NCI-H526 treated with DMSO at 0.1 percent for 48 hours (cell line): ENCODE data around the gene PRKRIP1.
"Not testable (repeated sequence)": the region's sequence is repeated elsewhere in the genome, so short reads cannot be mapped to it uniquely, and the experiment has no call there.

Source experiments
- DNase-seq: peaks from one replicate; lab custom pipeline; 2025; lab: John Stamatoyannopoulos, UW

PRKRIP1 gene, protein sequence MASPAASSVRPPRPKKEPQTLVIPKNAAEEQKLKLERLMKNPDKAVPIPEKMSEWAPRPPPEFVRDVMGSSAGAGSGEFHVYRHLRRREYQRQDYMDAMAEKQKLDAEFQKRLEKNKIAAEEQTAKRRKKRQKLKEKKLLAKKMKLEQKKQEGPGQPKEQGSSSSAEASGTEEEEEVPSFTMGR

DNA sequence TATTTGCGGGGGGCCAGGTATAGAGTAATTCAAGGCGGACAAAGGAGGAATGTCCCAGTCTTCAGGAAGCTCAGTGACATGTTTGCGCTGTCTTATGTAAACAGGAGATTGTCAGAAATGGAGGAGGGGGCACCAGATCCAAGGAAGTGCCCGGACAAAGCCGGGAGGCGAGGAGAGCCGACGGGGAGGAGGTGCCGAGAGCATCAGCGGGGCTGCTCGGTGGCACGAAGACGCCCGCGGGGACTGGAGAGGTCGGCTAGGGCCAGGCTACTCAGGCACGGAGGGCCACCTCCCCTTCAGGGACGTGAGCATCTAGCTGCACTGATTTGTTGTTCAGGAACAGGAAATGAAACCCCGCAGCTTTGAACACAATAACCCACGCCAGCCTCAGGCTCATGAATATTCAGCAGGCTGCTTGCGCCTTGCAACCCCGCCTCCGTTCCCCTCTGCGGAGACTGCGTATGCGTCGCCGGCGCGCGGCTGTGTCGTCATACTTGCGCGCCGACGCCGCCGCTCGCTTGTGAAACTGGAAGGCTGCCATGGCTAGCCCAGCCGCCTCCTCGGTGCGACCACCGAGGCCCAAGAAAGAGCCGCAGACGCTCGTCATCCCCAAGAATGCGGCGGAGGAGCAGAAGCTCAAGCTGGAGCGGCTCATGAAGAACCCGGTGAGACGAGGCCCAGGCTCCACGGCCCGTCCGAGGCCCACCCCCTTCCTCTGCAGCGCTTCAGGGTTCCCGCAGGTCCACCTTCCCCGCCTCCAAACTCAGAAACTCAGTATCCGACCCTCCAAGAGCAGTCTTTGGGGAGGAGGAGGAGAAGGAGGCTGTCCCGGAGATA is at the start of gene PRKRIP1:
PRKRIP1 (plus strand) TSS at position 491 of the 837 bp plus-strand sequence; CDS start at position 540, 49 bp downstream.
- DNase-seq = peak; percentile 86

DNA sequence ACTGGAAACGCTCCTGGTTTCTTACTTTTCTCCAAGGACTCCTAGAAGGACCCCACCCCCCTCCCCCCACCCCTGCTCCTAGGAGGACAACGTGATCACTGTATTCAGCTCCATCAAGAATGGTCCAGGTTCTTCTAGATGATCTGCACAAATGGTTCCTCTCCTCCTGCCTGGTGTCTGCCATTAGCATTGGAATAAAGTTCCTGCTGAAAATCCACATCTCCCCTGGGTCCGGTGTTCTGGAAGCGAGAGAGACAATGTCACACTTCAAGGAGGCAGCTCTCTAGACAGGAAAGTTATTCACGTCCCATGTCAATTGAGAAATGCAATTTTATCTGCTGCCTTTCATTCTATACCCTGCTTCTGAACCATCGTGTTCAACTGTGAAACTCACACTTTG is 49.2 kb upstream of the PRKRIP1 start:
- not testable (repeated sequence) for DNase-seq

DNA sequence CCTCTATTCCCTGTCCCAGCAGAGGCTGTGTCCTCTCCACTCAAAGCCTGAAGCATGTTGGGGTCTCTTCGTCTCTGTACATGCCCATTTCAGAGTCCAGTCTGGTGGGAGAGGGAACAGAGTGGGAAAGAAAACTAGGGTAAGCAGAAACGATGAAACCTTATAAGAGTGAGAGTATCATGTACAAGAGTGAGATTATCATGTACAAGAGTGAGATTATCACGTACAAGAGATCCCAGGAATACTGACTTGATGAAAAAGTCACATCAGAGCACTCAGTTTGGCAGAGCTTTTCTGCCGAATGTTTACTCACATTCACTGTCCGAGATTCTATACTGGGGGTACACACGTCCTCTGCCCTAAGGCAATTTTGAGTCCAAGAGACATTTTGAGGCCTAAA is 39.8 kb upstream of the PRKRIP1 start, which contains the start of gene SPDYE6:
SPDYE6 (minus strand) TSS at position 101 of the 400 bp plus-strand sequence. CDS start 421 bp downstream, outside the sequence.
- not testable (repeated sequence) for DNase-seq

DNA sequence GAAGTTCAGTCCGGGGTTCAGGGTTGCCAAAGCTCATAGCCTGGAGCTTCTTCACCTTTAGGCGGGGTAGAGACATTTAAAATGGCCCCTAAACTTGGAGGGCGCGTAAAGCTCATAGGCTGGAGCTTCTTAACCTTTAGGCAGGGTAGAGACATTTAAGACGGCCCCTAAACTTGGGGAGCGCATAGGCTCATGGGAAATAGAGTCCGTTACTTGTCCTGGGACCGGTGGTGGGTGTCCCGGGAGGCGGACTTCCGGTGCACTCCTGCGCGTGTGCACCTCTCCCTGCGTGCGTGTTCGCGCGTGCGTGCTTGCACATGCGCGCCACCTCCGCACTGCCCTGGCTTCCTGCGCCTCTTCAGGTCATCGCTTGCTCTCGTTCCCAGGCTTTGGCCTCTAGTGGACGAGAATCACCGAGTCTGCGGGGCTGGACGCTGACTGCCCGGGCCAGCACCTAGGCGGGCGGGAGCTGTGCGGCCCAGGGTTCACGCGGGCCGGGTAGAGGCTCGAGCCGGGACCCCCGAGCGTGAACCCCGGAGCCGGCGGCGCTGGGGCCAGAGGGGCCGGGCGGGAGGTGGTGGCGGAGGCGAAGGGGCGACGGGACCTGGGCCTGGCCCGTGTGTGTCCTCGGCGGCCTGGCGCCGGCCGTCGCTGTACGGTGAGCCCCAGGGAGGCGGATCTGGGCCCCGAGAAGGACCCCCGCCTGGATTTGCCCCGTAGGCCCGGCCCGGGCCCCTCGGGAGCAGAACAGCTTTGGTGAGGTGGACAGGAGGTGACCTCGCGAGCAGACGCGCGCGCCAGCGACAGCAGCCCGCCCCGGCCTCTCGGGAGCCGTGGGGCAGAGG is 32.4 kb upstream of the PRKRIP1 start:
- DNase-seq = peak; percentile 97

DNA sequence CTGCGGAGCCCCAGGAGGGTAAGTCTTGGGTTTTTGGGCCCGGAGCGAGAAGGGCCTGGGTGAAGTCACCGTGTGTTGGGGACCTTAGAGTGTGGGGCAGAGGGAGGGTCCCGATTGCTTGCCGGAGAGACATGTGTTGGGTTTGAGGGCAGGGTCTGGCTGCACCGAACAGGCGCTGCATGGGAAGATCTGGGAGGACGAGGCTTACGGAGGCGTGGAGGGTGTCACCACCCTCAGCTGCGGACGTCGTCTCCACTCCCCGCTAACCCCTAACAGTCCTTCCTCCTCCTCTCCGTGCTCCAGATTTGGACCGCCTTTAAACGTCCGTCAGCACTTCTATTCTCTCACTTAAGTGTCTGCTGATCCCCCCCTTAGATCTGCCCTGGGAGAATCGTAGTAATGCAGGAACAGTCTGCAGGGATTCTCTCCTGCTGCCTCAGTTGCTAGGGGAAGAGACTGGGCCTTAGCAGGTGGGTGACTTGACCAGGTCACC is 31.7 kb upstream of the PRKRIP1 start:
- DNase-seq = not testable (repeated sequence)

DNA sequence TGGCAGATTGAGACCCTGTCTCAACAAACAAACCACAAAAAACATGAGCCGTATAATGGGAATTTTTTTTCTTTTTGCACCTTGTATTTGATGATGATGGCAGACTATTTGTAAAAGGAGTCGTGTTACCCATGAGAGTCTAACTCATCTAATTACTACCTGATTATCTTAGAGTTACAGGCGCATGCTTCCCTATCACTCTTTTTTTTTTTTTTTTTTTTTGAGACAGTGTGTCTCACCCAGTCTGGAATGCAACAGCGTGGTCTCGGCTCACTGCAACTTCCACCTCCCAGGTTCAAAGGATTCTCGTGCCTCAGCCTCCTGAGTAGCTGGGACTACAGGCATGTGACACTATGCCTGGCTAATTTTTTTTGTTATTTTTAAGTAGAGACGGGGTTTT is 30.8 kb upstream of the PRKRIP1 start:
- not testable (repeated sequence) for DNase-seq

DNA sequence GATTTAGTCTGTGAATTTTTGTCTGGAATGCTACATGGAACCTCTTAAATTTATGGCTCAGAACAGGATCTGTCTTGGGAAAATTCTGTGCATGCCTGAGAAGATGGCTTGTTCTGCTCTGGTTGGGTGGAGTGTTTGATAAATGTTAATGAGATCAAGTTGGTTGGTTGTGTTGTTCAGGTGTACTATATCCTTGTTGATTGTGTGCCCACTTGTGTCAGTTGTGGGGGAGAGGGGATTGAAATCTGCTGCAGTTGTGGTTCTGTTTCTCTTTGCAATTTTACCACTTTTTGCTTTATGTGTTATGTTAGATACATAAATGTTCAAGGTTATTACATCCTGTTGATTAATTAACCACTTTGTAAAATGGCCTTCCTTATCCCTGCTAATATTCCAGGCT is 26.1 kb upstream of the PRKRIP1 start:
- not testable (repeated sequence) for DNase-seq

DNA sequence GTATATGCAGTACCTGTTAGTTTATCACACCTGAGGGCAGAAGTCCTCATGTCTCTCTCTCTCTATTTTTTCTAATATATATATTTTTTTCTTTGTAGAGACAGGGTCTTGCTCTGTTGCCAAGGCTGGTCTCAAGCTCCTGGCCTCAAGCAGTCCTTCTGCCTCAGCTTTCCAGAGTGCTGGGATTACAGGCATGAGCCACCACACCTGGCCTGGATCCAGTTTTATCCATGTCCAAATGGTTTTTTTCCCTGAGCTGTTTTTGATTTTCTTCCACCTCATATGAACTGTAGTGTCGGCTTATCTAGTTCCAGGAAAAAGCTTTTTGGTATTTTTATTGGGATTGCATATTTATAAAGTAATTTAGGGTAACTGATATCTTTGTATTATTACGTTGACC is 23.4 kb upstream of the PRKRIP1 start:
- DNase-seq = not testable (repeated sequence)

DNA sequence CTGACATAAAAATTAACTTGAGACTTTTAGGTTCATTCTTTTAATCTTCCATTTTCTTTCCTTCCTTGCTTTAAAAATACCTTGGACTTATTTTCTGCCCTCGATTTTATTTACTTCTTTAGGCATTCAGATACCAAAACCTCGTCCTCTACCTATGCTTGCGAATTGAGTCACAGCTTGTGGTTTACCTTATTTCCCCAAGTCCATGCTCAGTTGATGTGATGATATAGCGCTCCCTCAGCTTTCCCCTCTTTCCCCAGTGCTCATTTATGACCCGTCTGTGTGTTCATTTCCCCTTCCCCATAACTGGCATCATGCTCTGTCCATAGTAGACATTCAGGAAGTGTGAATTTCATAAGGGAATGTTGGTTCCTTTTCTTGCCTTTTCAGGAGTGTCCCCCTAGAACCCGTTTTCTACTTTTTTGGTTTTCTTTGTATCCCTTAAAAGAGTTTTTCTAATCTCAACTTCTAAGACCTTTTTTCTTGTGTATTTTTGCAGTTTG is 19.1 kb upstream of the PRKRIP1 start:
- DNase-seq = no peak

DNA sequence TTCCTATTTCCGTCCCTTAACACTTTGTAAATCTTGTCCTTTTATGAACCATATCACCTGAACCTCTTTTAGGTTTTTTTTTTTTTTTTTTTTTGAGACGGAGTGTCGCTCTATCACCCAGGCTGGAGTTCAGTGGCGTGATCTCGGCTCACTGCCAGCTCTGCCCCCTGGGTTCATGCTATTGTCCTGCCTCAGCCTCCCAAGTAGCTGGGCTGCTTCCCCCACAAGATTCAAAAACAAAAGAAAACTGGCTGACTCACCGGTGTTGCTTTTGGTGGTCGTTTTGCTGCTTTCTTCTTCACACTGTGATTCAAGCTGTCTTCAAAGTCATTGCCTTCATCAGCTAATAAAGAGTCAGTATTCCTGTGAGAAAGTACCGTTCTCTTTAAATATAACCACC is 15.3 kb upstream of the PRKRIP1 start:
- not testable (repeated sequence) for DNase-seq

DNA sequence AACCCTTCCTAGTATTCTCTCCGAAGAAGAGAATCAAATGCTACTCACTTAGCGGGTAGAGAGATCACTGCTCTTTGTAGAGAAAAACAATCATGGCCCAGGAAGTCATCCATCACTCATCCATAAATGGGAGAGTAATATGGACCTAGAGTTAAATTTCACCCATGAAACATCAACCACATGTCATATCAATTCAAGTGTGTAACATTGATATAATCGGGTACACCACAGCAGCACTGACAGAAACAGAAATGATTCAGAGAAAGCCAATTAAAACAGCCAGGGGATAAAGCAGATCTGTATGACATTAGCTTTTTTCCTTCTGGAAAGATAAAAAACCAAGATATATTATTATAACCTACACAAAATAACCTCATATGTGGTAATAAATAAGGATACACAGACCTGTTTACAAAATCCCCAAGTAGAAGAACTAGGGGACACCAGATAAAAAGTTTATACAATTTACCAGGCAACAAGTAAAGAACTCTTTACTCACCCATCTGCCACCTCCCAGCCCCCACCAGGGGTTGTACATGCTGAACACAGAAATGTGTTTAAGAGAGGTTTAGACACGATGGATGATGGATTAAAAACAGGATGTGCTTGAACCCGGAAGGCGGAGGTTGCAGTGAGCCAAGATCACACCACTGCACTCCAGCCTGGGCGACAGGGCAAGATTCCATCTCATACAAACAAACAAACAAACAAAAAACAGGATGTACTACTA is 14.3 kb upstream of the PRKRIP1 start:
- not testable (repeated sequence) for DNase-seq

DNA sequence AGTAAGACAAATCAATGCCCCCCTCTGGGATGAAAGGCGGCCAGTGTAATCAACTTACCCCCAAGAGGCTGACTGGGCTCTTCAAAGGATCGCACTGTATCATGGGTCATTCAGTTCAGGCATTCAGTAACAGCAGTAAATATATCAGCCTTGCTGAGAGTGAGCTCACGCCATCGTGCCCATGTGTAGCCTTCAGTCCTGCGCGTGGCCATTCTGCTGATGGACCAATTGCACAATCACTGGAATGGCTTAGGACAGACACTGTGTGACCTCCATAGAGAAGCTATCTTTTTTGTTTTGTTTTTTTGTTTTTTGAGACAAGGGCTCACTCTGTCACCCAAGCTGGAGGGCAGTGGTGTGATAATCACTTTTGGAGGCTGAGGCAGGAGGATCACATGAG is 9.1 kb upstream of the PRKRIP1 start:
- no peak for DNase-seq

DNA sequence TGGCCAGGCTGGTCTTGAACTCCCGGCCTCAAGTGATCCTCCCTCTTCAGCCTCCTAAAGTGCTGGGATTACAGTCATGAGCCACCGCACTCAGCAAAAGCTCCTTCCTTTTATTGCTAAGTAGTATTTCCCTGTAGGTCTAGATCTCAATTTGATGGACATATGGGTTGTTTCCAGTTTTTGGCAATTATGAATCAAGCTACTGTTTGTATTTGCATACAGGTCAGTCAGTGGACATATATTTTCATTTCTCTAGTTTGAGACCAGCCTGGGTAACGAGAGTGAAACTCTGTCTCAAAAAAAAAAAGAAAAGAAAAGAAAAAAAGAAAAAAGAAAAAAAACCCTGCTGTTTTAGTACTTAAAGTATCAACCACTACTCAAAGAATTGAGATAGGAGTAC is 6.4 kb upstream of the PRKRIP1 start:
- DNase-seq = no peak

DNA sequence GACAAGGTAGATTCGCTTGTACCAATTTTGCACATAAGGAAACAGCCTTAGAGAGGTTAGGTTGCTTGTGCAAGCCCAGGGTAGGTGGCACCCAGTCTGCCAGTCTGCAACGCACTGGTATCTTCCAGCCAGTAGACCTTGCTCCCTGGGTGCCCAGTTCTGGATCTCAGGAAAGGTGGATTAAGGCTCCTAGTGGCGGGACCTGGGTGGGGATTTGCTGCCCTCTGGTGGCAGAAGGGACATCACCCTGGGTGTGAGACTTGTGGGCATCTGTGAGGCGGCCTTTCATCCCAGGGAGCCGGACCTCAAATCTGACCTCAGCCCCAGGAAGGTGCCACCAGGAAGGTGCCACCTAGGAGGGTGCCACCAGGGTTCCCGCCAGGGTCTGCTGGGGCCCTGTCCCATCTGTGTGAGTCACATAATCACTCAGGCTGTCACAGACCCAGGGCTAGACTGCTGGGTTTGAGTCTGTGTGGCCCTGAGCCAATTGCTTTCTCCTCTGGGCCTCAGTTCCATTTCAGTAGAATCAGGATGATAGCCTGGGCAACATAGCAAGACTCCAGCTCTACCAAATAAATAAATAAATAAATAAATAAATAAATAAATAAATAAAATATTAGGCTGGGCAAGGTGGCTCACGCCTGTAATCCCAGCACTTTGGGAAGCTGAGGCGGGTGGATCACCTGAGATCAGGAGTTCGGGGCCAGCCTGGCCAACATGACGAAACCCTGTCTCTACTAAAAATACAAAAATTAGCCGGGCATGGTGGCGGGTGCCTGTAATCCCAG is 5.3 kb upstream of the PRKRIP1 start:
- DNase-seq = peak; percentile 68

DNA sequence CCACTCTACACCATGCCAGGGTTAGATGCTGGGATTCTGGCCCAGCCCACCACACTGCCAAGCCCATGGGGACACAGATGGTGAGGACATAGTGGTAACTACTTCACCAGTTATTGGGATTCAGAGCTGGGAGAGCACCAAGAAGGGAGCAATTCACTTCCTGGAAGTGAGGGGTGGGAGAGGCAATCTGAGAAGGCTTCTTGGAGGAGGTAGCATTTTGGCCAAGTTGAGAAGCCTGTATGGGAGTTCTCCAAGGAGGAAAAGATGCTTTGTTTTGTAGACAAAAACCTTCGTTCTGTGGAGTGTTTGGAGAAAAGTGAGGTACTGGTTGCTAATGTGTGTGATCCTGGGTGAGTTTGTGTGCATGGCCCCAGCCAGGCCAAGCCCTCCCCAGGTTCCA is 3.8 kb upstream of the PRKRIP1 start:
- DNase-seq = no peak

DNA sequence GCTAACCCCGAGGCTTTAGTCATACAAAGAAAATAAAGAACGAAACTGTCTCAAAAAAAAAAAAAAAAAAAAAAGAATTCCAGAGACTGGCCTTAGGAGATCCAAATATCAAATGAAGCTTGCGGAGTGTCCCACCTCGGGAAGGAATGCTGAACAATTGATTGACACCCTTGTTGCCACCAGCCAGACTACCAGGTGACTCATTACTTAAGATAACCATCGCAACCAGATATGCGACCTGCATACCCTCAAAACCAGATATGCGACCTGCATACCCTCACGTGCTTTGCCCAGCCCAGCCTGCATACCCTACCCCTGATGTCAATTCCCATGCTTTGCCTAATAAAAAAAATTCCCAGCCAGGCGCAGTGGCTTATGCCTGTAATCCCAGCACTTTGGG is 2.7 kb upstream of the PRKRIP1 start:
- DNase-seq = no peak

DNA sequence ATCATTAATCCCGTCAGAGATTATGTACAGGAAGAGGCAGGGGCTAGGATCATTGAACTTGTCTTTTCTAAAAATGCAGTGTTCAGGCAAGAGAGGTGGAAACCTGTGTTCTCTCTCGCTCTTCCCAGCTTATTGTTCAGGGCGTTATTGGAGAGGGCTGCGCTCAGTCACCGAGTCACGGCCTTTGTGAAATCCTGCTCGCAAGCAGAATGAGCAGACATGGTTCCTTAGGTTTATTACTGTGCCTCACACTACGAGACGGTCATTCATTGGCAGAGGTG is 631 bp upstream of the PRKRIP1 start:
- DNase-seq = no peak

DNA sequence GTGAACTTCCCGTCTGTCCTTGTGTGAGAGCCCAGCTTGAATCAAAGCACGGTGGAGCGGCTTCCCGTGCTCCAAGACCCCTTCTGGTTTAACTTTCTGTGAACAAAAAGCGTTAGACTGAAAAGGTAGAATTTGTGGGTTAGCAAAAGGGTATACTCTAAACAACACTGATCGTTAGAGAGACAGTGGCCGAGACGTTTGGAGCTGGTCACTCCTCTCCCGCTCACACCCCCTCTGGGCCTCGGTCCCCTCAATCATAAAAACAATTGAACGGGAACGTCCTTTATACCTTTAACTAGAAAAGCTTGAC is 502 bp downstream of the PRKRIP1 start:
- DNase-seq = no peak

DNA sequence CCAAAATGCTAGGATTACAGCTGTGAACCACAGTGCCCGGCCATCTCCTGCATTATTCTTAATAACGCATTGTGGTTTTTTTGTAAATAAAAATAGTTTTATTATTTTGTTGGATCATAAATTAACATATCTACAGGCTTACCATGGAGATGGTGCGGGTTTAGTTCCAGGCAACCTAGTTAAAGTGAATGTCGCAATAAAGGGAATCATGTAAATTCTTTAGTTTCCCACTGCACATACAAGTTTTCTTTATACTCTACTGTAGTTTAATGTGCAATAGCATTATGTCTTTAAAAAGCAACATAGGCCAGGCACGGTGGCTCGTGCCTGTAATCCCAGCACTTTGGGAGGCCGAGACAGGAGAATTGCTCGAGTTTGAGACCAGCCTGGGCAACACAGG is 2.4 kb downstream of the PRKRIP1 start:
- no peak for DNase-seq

DNA sequence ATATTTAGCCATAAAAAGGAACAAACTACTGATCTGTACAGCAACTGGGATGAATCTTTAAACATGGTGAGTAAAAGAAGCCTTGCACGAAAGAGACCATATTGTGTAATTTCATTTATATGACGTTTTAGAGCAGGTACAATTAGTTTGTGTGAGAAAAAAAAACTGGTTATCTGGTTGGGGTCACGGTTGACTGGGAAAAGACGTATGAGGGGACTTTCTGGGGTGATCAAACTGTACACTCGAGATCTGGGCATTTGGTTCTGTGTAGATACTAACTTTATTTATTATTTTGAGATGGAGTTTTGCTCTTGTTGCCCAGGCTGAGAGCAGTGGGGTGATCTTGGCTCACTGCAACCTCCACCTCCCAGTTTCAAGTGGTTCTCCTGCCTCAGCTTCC is 4.2 kb downstream of the PRKRIP1 start:
- no peak for DNase-seq

DNA sequence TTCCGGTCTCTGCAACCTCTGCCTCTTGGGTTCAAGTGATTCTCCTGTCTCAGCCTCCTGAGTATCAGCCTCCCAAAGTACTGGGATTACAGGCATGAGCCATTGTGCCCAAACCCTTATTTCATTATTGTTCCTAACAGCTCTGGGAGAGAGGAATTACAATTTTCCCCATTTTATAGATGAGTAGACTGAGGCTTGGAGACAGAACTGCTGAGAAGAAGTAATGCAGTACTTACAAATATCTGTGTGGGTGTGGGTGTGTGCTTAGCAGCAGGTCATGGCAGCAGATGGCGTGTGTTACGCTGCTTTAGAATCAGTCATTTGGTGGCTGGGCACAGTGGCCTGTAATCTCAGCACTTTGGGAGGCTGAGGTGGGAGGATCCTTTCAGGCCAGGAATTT is 7.4 kb downstream of the PRKRIP1 start:
- DNase-seq = no peak
